Tibial nerve (tissue), 4 donors: ENCODE data around the gene DNASE1. TPM values are rescaled to one million over a fixed set of nuclear protein-coding genes. Genes with fewer than 3 reads are reported as not detected.

Experiments
- DNase-seq, 2 donors: peaks; one replicate each; pipeline ENCODE4 v3.0.0-alpha.2; 2019; ENCODE audit warnings: low spot score in 2 of 2
- H3K27ac ChIP-seq, 4 donors: fragments of 200-600 bp; sonication (generic) in 3 of 4; one replicate each; pipeline ENCODE4 v1.5.1; 2017 to 2019; ENCODE audit warnings: mild to moderate bottlenecking in 1 of 4
- H3K27me3 ChIP-seq, 2 donors: fragments of 200-600 bp; sonication (generic) in 1 of 2; one replicate each; pipeline versions ENCODE4 v1.5.1 to v1.6.0; 2017 to 2019
- H3K36me3 ChIP-seq, 3 donors: fragments of 200-600 bp; sonication (generic); one replicate each; pipeline ENCODE4 v1.5.1; 2018 to 2019
- H3K4me1 ChIP-seq, 4 donors: fragments of 200-600 bp; sonication (generic) in 3 of 4; one replicate each; pipeline ENCODE4 v1.5.1; 2017 to 2019
- H3K4me3 ChIP-seq, 4 donors: fragments of 200-600 bp; sonication (generic) in 3 of 4; one replicate each; pipeline ENCODE4 v1.5.1; 2017 to 2019; ENCODE audit warnings: mild to moderate bottlenecking in 1 of 4, moderate library complexity in 1 of 4
- H3K9me3 ChIP-seq, 4 donors: fragments of 200-600 bp; sonication (generic) in 3 of 4; one replicate each; pipeline ENCODE4 v1.5.1; 2017 to 2019
- EP300 ChIP-seq, 2 donors: sonication (generic); formaldehyde crosslinking; IDR thresholded peaks; one replicate each; pipeline ENCODE4 v1.6.1; 2017; ENCODE audit warnings: antibody characterized with exemption in 2 of 2, mild to moderate bottlenecking in 1 of 2
- POLR2A ChIP-seq, 2 donors: fragments of 450-650 bp; IDR thresholded peaks; one replicate each; pipeline ENCODE4 v1.6.1; 2017; ENCODE audit warnings: antibody characterized with exemption in 2 of 2, mild to moderate bottlenecking in 2 of 2, moderate library complexity in 2 of 2
- WGBS, 2 donors: methylation state at CpG; one replicate each; pipeline ENCODE4 v1.1.5; 2018; 5-methylcytosine and 5-hydroxymethylcytosine counted together
- total RNA-seq, 4 donors: library from RNA; depleted of rRNA; stranded (reverse); fragments of >200 nt; gene quantifications; one replicate each; pipeline ENCODE4 v1.1.0, GENCODE V29; 2016
- TF ChIP-seq, protein P1 (sequence below), 5 experiments: fragments of 200-600 bp in 3 of 5; fragments of 450-650 bp in 2 of 5; sonication (generic) in 3 of 5; IDR thresholded peaks; one replicate each; pipeline ENCODE4 v1.5.1; 2016 to 2019; ENCODE audit warnings: antibody characterized with exemption in 5 of 5, mild to moderate bottlenecking in 3 of 5, moderate library complexity in 2 of 5

DNASE1 gene
- total RNA-seq, 4 donors from 2014 or later, result 14.4 to 32.0 (median 22.4) TPM

DNA sequence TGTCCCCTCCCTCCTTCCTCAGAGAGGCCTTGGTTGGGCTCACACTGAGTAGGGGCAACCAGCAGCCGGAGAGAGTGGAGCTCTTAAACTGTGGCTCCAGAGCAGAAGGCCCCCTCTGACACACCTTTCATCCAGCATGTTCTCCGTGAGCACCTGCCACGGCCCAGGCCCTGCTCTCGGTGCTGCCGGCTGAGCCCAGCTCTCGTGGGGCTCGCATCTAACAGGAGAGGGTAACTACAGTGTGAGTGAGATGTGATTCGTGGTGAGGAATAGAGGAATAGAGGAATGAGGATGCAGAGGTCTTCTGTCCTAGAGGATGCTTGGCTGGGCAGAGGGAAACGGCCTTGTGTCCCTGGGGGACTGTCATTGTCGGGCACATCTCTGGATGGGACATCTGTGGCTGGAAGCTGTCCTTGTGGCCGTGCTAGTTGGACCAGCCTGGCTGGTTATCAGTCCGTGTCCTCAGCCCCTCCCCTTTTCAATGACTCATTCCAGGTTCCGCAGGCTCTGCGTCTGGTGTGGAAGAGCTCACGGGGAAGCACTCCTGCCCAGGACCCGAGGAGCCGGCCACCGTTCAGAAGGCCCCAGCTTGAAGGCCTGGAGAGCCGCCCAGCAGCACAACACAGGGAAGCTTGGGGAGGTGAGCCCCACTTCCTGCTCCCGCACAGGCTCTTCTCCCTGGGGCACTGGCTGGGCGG lies 11.9 kb upstream of the DNASE1 start:
- 73 to 80% methylated on average over 18 to 21 of the region's 21 CpGs for WGBS, 2 donors
- Histone ChIP-seq H3K27me3 (no peaks in the 10 kb centered on the region), H3K27ac (no peak overlapping the region), H3K36me3 (peaks cover 0 to 35% (median 8%) of the 10 kb centered on the region in 3 donors), H3K4me1 (peaks cover 0 to 3% (median 0%) of the 10 kb centered on the region in 4 donors), H3K4me3 (no peak overlapping the region), H3K9me3 (no peaks in the 10 kb centered on the region)
- TF ChIP-seq EP300 (IDR thresholded peaks at IDR 0.05), result no peak
- no peak for TF ChIP-seq POLR2A (IDR thresholded peaks at IDR 0.05)
- TF ChIP-seq, protein P1, sequence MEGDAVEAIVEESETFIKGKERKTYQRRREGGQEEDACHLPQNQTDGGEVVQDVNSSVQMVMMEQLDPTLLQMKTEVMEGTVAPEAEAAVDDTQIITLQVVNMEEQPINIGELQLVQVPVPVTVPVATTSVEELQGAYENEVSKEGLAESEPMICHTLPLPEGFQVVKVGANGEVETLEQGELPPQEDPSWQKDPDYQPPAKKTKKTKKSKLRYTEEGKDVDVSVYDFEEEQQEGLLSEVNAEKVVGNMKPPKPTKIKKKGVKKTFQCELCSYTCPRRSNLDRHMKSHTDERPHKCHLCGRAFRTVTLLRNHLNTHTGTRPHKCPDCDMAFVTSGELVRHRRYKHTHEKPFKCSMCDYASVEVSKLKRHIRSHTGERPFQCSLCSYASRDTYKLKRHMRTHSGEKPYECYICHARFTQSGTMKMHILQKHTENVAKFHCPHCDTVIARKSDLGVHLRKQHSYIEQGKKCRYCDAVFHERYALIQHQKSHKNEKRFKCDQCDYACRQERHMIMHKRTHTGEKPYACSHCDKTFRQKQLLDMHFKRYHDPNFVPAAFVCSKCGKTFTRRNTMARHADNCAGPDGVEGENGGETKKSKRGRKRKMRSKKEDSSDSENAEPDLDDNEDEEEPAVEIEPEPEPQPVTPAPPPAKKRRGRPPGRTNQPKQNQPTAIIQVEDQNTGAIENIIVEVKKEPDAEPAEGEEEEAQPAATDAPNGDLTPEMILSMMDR (IDR thresholded peaks at IDR 0.05), result no peak
- no peak for DNase-seq

DNA sequence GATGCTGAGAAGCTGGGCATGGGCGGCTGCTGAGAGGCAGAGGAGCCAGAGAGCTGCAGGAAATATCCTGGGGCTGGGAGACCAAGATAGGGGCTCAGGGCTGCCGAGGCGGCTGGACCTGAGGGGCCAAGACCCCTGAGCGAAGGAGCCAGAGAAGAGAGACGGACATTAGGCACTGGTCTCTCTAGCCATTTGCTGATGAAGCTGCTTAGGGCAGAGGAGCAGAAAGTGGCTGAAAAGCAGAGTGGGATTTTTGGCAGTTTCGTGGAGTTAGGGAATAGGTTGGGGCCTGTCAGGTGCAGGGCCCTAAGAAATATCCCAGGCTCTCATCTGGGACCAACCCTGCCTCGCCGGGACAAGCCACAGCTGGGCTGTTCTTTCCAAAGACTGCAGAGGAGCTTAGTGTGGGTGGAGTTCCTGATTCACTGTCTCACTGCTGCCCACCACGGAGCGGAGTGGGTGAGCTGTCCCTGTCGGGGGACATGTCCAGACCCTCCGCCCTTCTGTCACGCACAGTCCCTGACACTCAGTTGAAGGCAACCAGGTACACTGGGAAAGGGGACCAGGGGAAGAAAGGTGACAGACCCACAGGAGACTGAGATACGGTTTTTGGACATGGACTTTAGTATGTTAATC lies 11.3 kb upstream of the DNASE1 start:
- Histone ChIP-seq H3K4me1 (no peaks in the 10 kb centered on the region), H3K4me3 (no peak overlapping the region), H3K27ac (no peak overlapping the region), H3K36me3 (peaks cover 0 to 35% (median 8%) of the 10 kb centered on the region in 3 donors), H3K27me3 (no peaks in the 10 kb centered on the region), H3K9me3 (no peaks in the 10 kb centered on the region)
- DNase-seq, result no peak
- 89 to 92% methylated on average over 14 of the region's 14 CpGs for WGBS, 2 donors
- TF ChIP-seq EP300 (IDR thresholded peaks at IDR 0.05) (no peak), POLR2A (IDR thresholded peaks at IDR 0.05) (no peak)
- TF ChIP-seq, protein P1 (IDR thresholded peaks at IDR 0.05), result no peak

DNA sequence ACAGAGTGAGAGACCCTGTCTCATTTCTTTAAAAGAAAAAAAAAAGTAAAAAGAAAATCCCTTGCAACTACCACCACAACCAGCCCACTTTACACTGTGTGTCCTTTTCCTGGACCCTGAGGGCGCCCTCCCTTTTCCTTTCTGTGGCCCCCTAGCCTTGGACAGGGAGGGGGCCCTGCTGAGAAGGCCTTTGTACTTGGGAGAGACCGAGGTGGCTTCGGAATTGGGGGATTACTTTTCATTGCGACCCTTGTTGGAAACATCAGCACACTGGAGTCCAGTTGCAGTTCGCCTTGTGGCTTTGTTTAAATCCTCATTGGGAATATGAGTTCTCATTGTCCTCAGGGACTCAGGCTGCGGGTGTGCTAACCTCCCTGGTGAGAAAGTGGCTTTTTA lies 9.4 kb upstream of the DNASE1 start:
- H3K9me3 ChIP-seq, result no peaks in the 10 kb centered on the region

DNA sequence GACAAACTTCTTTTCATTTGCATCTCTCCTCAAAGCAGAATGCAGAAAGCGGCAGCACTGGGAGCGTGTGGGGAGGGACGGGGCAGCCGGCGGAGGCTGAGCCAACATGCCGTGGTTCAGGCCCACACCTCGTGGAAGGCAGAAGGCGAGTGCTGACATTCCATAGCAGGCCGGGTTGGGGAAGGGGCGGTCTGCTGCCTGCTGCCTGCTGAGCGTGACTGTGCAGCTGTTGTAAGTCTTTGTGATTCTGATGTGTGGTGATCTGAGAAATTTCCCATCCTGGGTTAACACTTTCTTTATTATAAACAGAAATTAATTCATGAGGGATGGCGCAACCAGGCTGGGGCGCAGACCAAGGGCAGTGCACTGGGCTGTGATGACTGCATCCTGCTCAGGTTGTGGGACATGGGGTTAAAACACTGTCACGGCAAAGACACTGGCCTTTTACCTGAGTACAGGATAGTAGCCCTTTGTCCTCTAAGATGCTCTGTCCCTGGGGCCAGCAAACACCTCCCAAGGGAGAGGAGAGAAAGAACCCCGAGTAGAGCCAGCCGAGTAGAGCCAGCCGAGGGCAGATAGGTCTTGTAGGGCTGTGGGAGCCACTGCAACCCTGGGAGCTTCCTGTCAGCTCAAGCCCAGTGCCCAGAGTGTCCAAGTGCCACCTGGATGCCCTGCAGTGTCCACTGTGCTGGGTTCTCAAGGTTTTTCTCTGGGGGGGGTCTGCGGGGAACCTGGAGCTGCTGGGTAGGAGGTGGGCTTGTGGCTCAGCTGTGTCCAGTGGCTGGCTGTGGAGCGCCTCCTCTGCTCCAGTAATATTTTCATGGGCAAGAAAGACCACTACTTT lies 8.8 kb upstream of the DNASE1 start:
- WGBS, 2 donors, result 39 to 49% methylated on average over 18 of the region's 19 CpGs
- no peak for TF ChIP-seq POLR2A (IDR thresholded peaks at IDR 0.05)
- no peak for TF ChIP-seq EP300 (IDR thresholded peaks at IDR 0.05)
- TF ChIP-seq, protein P1 (IDR thresholded peaks at IDR 0.05), result no peak
- Histone ChIP-seq H3K27me3 (no peaks in the 10 kb centered on the region), H3K4me3 (no peak overlapping the region), H3K4me1 (no peaks in the 10 kb centered on the region), H3K9me3 (no peaks in the 10 kb centered on the region), H3K36me3 (peaks cover 0 to 31% (median 7%) of the 10 kb centered on the region in 3 donors), H3K27ac (peak overlapping the region in 1 of 4 donors; percentile 67)
- no peak for DNase-seq

More for the DNA sequence above, 9.4 kb upstream of the DNASE1 start:
- no peak for TF ChIP-seq EP300 (IDR thresholded peaks at IDR 0.05)
- TF ChIP-seq, protein P1 (IDR thresholded peaks at IDR 0.05), result no peak
- no peak for TF ChIP-seq POLR2A (IDR thresholded peaks at IDR 0.05)
- Histone ChIP-seq H3K4me3 (no peak overlapping the region), H3K27ac (peak overlapping the region in 1 of 4 donors; percentile 67), H3K4me1 (no peaks in the 10 kb centered on the region), H3K27me3 (no peaks in the 10 kb centered on the region), H3K36me3 (peaks cover 0 to 35% (median 8%) of the 10 kb centered on the region in 3 donors)
- WGBS, 2 donors, result 37 to 45% methylated on average over 6 of the region's 6 CpGs
- DNase-seq, result no peak
